22Rv1 (cell line): ENCODE results near the gene PPARG.
"Not testable (repeated sequence)": the region's sequence is repeated elsewhere in the genome, so short reads cannot be mapped to it uniquely, and the experiment has no call there.

Source experiments
- H3K27ac ChIP-seq: fragments of 450-650 bp; 2 replicates; pipeline ENCODE4 v1.5.1; 2017
- ZFX ChIP-seq: fragments of 450-650 bp; IDR thresholded peaks from 2 replicates; pipeline ENCODE4 v1.6.1; 2017; ENCODE audit warnings: antibody characterized with exemption, borderline replicate concordance
- TF ChIP-seq, protein P1 (sequence below): fragments of 450-650 bp; IDR thresholded peaks from 2 replicates; pipeline ENCODE4 v1.5.1; 2017; ENCODE audit warnings: mild to moderate bottlenecking

The PPARG gene

GRCh38 chr3:12465151-12465835 is 176.4 kb downstream of the PPARG start:
- no peak overlapping the region for H3K27ac ChIP-seq
- TF ChIP-seq, protein P1, sequence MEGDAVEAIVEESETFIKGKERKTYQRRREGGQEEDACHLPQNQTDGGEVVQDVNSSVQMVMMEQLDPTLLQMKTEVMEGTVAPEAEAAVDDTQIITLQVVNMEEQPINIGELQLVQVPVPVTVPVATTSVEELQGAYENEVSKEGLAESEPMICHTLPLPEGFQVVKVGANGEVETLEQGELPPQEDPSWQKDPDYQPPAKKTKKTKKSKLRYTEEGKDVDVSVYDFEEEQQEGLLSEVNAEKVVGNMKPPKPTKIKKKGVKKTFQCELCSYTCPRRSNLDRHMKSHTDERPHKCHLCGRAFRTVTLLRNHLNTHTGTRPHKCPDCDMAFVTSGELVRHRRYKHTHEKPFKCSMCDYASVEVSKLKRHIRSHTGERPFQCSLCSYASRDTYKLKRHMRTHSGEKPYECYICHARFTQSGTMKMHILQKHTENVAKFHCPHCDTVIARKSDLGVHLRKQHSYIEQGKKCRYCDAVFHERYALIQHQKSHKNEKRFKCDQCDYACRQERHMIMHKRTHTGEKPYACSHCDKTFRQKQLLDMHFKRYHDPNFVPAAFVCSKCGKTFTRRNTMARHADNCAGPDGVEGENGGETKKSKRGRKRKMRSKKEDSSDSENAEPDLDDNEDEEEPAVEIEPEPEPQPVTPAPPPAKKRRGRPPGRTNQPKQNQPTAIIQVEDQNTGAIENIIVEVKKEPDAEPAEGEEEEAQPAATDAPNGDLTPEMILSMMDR, result no peak
- no peak for TF ChIP-seq ZFX

DNA sequence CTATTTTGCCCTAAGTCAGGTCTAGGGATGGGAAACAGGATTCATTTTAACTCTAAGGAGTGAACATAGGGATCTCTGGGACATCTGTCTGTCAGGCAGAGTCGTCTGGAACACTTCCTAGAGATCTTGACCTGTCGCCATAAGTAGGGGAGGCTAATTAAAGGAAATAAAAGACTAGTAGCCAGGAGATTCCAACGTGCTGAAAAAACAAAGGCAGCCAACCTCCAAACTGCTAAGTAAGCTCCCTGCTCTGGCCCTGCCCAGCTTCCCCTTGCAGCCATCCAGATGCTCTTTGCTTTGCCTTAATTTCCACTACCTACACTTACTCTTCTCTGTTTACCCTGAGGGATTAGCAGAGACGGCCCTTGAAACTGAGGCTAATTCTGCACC is 177.0 kb downstream of the PPARG start:
- H3K27ac ChIP-seq, result no peak overlapping the region

DNA sequence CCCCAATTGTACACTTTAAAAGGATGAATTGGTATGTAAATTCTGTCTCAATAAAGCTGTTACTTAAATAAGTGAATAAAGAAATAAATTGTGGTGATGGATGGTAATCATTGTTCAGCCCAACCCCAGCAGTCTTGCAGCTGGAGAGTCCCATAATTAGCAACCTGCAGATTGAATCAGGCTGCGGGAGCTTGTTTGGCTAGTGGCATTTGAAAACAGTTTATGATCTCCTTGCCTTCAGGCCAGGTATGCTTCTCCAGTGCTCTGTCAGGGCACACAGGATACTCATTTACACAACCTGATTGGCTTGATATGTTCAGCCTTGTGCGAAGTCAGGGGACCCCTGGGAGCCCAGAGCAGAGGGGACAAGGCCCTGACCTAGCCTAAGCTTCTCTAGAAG is 178.9 kb downstream of the PPARG start:
- no peak overlapping the region for H3K27ac ChIP-seq
- TF ChIP-seq ZFX, result no peak
- TF ChIP-seq, protein P1, result no peak

More for the DNA sequence above, 177.0 kb downstream of the PPARG start:
- TF ChIP-seq, protein P1, result no peak
- TF ChIP-seq ZFX, result no peak

DNA sequence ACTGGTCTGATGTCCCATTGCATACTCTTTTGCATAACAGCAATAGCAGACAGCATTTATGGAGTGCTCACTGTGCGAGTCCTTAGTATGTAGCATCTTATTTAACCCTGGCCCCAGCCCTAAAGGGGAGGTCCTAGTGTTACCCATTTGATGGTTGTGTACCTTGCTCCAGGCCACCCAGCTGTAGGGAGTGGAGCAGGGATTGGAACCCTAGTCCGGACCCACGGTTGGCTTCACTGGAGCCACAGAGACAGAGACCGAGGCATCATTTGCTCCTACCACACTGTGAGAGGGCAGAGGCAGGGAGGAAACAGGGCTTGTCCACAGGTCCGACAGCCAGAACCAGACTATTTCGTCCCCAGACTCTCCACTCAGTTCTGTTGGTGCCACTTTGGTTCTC is 179.4 kb downstream of the PPARG start:
- TF ChIP-seq ZFX, result no peak
- TF ChIP-seq, protein P1, result no peak
- H3K27ac ChIP-seq, result no peak overlapping the region

- TF ChIP-seq ZFX, result no peak
- TF ChIP-seq, protein P1, result no peak
These were observed 179.9 kb downstream of the PPARG start for GRCh38 chr3:12468757-12469156.

GRCh38 chr3:12469222-12469621 is 180.4 kb downstream of the PPARG start:
- H3K27ac ChIP-seq, result not testable (repeated sequence)

More at GRCh38 chr3:12468757-12469156, 179.9 kb downstream of the PPARG start:
- H3K27ac ChIP-seq, result no peak overlapping the region

- TF ChIP-seq ZFX, result no peak
- TF ChIP-seq, protein P1, result no peak
- H3K27ac ChIP-seq, result no peak overlapping the region
These were observed 181.2 kb downstream of the PPARG start for GRCh38 chr3:12470111-12470510.

- no peak overlapping the region for H3K27ac ChIP-seq
- no peak for TF ChIP-seq ZFX
- TF ChIP-seq, protein P1, result no peak
These were observed 181.8 kb downstream of the PPARG start for GRCh38 chr3:12470680-12471079.
